ENCODE data around the gene RBM7. TPM values are rescaled to one million over a fixed set of nuclear protein-coding genes. Genes with fewer than 3 reads are reported as not detected.

Gene RBM7
- total and polyA plus RNA-seq, 2 of the 13 experiments (the other 11 are each of a cell fraction or from before 2014, with no cell fraction given), result 30.5 to 32.3 TPM

GRCh38 chr11:114439229-114440120 lies 39.0 kb downstream of the RBM7 start, which contains the start of gene REXO2 (continued):
- 0 out of 2 replicates have a peak, but pooled peaks have one; percentile 28 for TF ChIP-seq PAXIP1 (CRISPR knock-in tag; conservative IDR thresholded peaks at IDR 0.05)
- 0 out of 2 replicates have a peak, but pooled peaks have one; percentile 16 for TF ChIP-seq TEF (CRISPR knock-in tag; IDR thresholded peaks at IDR 0.05)
- no peak; the same call in 1 of the 2 replicates for TF ChIP-seq PHF21A (CRISPR knock-in tag; IDR thresholded peaks at IDR 0.05)
- TF ChIP-seq ZSCAN31 (CRISPR knock-in tag; IDR thresholded peaks at IDR 0.05; ENCODE audit: low read depth), result peak; percentile 86
- no peak for TF ChIP-seq STAT5B (CRISPR knock-in tag; IDR thresholded peaks at IDR 0.05)
- no peak for TF ChIP-seq ZNF510 (CRISPR knock-in tag; IDR thresholded peaks at IDR 0.05; ENCODE audit: low read depth)
- no peak for TF ChIP-seq NFE2L1 (CRISPR knock-in tag; IDR thresholded peaks at IDR 0.05; ENCODE audit: borderline replicate concordance)
- TF ChIP-seq HES4 (CRISPR knock-in tag; IDR thresholded peaks at IDR 0.05; ENCODE audit: borderline replicate concordance), result peak; percentile 79; the same call in 1 of the 2 replicates
- TF ChIP-seq ZNF547 (CRISPR knock-in tag; IDR thresholded peaks at IDR 0.05), result 0 out of 2 replicates have a peak, but pooled peaks have one; percentile 53
- TF ChIP-seq ZNF274 (CRISPR knock-in tag; IDR thresholded peaks at IDR 0.05), result peak; percentile 70; the same call in 1 of the 2 replicates
- TF ChIP-seq ZMAT5 (CRISPR knock-in tag; IDR thresholded peaks at IDR 0.05; ENCODE audit: borderline replicate concordance, low read depth), result no peak
- TF ChIP-seq SAFB2 (CRISPR knock-in tag; IDR thresholded peaks at IDR 0.05; ENCODE audit: borderline replicate concordance, low read depth), result peak; percentile 80; the same call in 1 of the 2 replicates
- TF ChIP-seq ZBTB1 (CRISPR knock-in tag; IDR thresholded peaks at IDR 0.05; ENCODE audit: borderline replicate concordance), result no peak
- TF ChIP-seq TERF1 (CRISPR knock-in tag; IDR thresholded peaks at IDR 0.05), result 0 out of 2 replicates have a peak, but pooled peaks have one; percentile 26
- peak; percentile 49; the same call in 1 of the 2 replicates for TF ChIP-seq MEF2D (CRISPR knock-in tag; IDR thresholded peaks at IDR 0.05)
- no peak for TF ChIP-seq ZNF101 (CRISPR knock-in tag; IDR thresholded peaks at IDR 0.05; ENCODE audit: borderline replicate concordance, low read depth)
- TF ChIP-seq HBP1 (CRISPR knock-in tag; IDR thresholded peaks at IDR 0.05; ENCODE audit: low read depth), result peak; percentile 41; the same call in 1 of the 2 replicates
- TF ChIP-seq ZNF329 (CRISPR knock-in tag; IDR thresholded peaks at IDR 0.05; ENCODE audit: low read depth), result peak; percentile 59; the same call in 1 of the 2 replicates
- TF ChIP-seq TFDP1 (CRISPR knock-in tag; IDR thresholded peaks at IDR 0.05; ENCODE audit: borderline replicate concordance), result 0 out of 2 replicates have a peak, but pooled peaks have one; percentile 39
